Measurements from ENCODE around the gene CABP1.
A peak's percentile ranks its signal among the peaks of the same experiment; 100 is the strongest.

Gene CABP1

DNA sequence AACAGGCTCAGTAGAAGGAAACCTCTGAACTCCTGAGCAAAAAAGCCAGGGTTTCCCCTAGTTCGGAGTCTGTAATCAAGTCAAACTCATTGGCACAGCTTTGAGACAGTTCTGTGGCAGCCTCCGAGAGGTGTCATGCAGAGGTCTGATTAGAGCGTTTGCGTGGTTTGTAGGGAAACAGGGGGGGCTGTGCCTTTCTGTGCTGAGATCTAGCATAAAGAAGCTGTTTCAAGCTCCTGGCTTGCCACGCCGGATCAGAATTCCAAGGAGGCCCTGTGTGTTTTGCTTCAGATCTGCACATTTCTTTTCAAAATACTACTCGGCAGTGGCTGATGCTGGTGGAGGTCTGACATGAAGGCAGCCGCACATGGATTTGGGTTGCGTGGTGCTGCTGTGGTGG is 1.7 kb downstream of the CABP1 start:
- H3K4ac ChIP-seq (ENCODE audit: low read depth, low read length): no peak overlapping the region
- WGBS (ENCODE audit: extremely low coverage, insufficient coverage, low lambda C conversion rate): no CpG with 5 or more reads among the region's 9 CpGs
- no peak overlapping the region for H2BK5ac ChIP-seq (ENCODE audit: low read length)

DNA sequence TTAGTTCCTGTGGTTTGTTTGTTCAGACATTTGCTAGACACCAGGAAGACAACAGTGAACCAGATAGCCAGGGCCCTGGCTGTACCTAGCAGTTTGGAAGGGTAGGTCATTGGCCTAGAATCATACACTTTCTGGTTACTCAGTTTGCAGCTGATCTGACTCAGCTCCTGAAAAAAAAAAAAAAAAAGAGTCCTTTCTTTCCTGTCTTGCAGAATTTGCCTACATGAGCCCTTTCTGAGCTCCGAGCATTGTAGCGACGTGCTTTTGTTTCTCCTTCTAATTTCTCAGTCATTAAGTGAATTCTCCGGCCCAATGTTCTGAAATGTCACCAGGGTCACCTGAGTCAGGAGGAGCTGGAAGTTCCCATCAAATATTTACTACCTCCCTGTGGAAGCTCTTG is 2.4 kb downstream of the CABP1 start:
- Histone ChIP-seq H3K4me1 (ENCODE audit: control insufficient read depth, low read depth, low read length) (peaks cover 3% of the 10 kb centered on the region), H3K4me3 (ENCODE audit: low read length) (no peak overlapping the region), H2BK15ac (replicated peaks; ENCODE audit: low read depth) (no peak overlapping the region), H3K36me3 (ENCODE audit: control insufficient read depth, insufficient read depth, low read length) (no peaks in the 10 kb centered on the region), H2BK5ac (ENCODE audit: low read length) (no peak overlapping the region), H4K8ac (ENCODE audit: low read depth, low read length) (no peak overlapping the region), H3K9ac (ENCODE audit: low read length) (no peak overlapping the region), H3K79me2 (ENCODE audit: control insufficient read depth, insufficient read depth, low read length) (no peaks in the 10 kb centered on the region), H3K56ac (ENCODE audit: low read length) (no peak overlapping the region), H4K5ac (ENCODE audit: low read length) (no peak overlapping the region), H3K18ac (ENCODE audit: low read length) (no peak overlapping the region), H3K4me2 (ENCODE audit: low read length) (no peak overlapping the region), H3K79me1 (ENCODE audit: low read length) (no peaks in the 10 kb centered on the region), H3K27me3 (ENCODE audit: insufficient read depth, low read length, poor library complexity) (peaks cover 5% of the 10 kb centered on the region), H2AK5ac (ENCODE audit: low read length) (no peak overlapping the region), H3K27ac (ENCODE audit: low read depth, low read length) (no peak overlapping the region), H3K4ac (ENCODE audit: low read depth, low read length) (no peak overlapping the region), H3K23ac (ENCODE audit: low read length) (no peak overlapping the region), H2BK120ac (ENCODE audit: low read depth, low read length) (no peak overlapping the region)
- no peak for DNase-seq
- no CpG with 5 or more reads among the region's 4 CpGs for WGBS (ENCODE audit: extremely low coverage, insufficient coverage, low lambda C conversion rate)

More for the DNA sequence above, 1.7 kb downstream of the CABP1 start:
- Histone ChIP-seq H4K5ac (ENCODE audit: low read length) (no peak overlapping the region), H3K56ac (ENCODE audit: low read length) (no peak overlapping the region), H3K36me3 (ENCODE audit: control insufficient read depth, insufficient read depth, low read length) (no peaks in the 10 kb centered on the region), H3K79me2 (ENCODE audit: control insufficient read depth, insufficient read depth, low read length) (no peaks in the 10 kb centered on the region), H3K9ac (ENCODE audit: low read length) (no peak overlapping the region), H3K79me1 (ENCODE audit: low read length) (no peaks in the 10 kb centered on the region), H3K4me3 (ENCODE audit: low read length) (no peak overlapping the region), H2BK120ac (ENCODE audit: low read depth, low read length) (no peak overlapping the region), H2BK15ac (replicated peaks; ENCODE audit: low read depth) (no peak overlapping the region), H3K27ac (ENCODE audit: low read depth, low read length) (no peak overlapping the region), H3K23ac (ENCODE audit: low read length) (no peak overlapping the region), H2AK5ac (ENCODE audit: low read length) (no peak overlapping the region), H4K8ac (ENCODE audit: low read depth, low read length) (no peak overlapping the region), H3K18ac (ENCODE audit: low read length) (no peak overlapping the region), H3K4me2 (ENCODE audit: low read length) (no peak overlapping the region), H3K4me1 (ENCODE audit: control insufficient read depth, low read depth, low read length) (peaks cover 3% of the 10 kb centered on the region), H3K27me3 (ENCODE audit: insufficient read depth, low read length, poor library complexity) (peaks cover 5% of the 10 kb centered on the region)
- no peak for DNase-seq

DNA sequence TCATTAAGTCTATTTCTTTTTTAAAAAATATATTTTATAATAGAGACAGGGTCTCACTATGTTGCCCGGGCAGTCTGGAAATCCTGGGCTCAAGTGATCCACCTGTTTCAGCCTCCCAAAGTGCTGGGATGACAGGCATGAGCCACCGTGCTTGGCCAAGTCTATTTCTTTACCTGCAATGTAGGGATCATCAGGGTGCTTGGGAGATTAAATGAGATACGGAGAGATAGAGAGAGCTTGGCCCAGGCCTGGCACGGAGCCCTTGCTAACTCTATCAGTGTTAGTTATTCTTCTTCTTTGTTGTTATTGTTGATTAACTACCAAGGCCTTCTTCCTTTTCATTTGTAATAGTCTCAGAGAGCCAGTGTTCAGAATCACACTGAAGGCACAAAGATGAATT is 3.1 kb downstream of the CABP1 start:
- Histone ChIP-seq H3K79me2 (ENCODE audit: control insufficient read depth, insufficient read depth, low read length) (no peaks in the 10 kb centered on the region), H2BK5ac (ENCODE audit: low read length) (no peak overlapping the region), H3K9ac (ENCODE audit: low read length) (no peak overlapping the region), H3K4ac (ENCODE audit: low read depth, low read length) (no peak overlapping the region), H3K18ac (ENCODE audit: low read length) (no peak overlapping the region), H3K27me3 (ENCODE audit: insufficient read depth, low read length, poor library complexity) (peaks cover 5% of the 10 kb centered on the region), H2AK5ac (ENCODE audit: low read length) (no peak overlapping the region), H3K4me3 (ENCODE audit: low read length) (no peak overlapping the region), H4K8ac (ENCODE audit: low read depth, low read length) (no peak overlapping the region), H3K27ac (ENCODE audit: low read depth, low read length) (no peak overlapping the region), H3K36me3 (ENCODE audit: control insufficient read depth, insufficient read depth, low read length) (no peaks in the 10 kb centered on the region), H2BK15ac (replicated peaks; ENCODE audit: low read depth) (no peak overlapping the region), H3K4me2 (ENCODE audit: low read length) (no peak overlapping the region), H3K56ac (ENCODE audit: low read length) (no peak overlapping the region), H4K5ac (ENCODE audit: low read length) (no peak overlapping the region), H3K4me1 (ENCODE audit: control insufficient read depth, low read depth, low read length) (peaks cover 3% of the 10 kb centered on the region), H2BK120ac (ENCODE audit: low read depth, low read length) (no peak overlapping the region), H3K79me1 (ENCODE audit: low read length) (no peaks in the 10 kb centered on the region), H3K23ac (ENCODE audit: low read length) (no peak overlapping the region)
- DNase-seq: no peak
- WGBS (ENCODE audit: extremely low coverage, insufficient coverage, low lambda C conversion rate): no CpG with 5 or more reads among the region's 4 CpGs

DNA sequence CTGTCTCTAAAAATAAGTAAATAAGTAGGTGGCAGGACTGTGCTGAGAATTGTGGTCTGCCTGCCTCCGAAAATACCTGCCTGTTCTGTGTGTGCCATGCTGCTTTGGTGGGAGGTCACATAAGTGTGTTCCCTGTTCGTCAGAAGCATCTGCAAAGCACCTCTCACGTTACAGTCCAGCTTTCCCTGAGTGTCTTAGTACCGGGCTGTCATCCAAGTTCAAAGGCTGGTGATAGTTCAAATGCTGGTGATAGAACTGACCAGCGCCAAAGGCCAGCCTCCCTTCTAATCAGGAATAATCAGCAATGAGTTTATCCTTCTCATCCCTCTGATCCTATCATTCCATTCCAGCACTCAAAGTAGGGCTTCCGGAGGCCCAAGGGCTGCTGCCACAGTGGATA is 5.6 kb downstream of the CABP1 start:
- H3K56ac ChIP-seq (ENCODE audit: low read length): no peak overlapping the region
- H3K4me1 ChIP-seq (ENCODE audit: control insufficient read depth, low read depth, low read length): peaks cover 3% of the 10 kb centered on the region
- no peak overlapping the region for H2BK15ac ChIP-seq (replicated peaks; ENCODE audit: low read depth)
- no peak overlapping the region for H3K27ac ChIP-seq (ENCODE audit: low read depth, low read length)
- H3K79me2 ChIP-seq (ENCODE audit: control insufficient read depth, insufficient read depth, low read length): no peaks in the 10 kb centered on the region
- H3K9ac ChIP-seq (ENCODE audit: low read length): no peak overlapping the region
- peaks cover 5% of the 10 kb centered on the region for H3K27me3 ChIP-seq (ENCODE audit: insufficient read depth, low read length, poor library complexity)
- no peak overlapping the region for H4K8ac ChIP-seq (ENCODE audit: low read depth, low read length)
- WGBS (ENCODE audit: extremely low coverage, insufficient coverage, low lambda C conversion rate): no CpG with 5 or more reads among the region's 6 CpGs
- no peak overlapping the region for H2BK5ac ChIP-seq (ENCODE audit: low read length)
- no peak overlapping the region for H2BK120ac ChIP-seq (ENCODE audit: low read depth, low read length)
- no peak overlapping the region for H3K4ac ChIP-seq (ENCODE audit: low read depth, low read length)
- no peak overlapping the region for H2AK5ac ChIP-seq (ENCODE audit: low read length)
- no peak overlapping the region for H3K4me2 ChIP-seq (ENCODE audit: low read length)
- no peaks in the 10 kb centered on the region for H3K36me3 ChIP-seq (ENCODE audit: control insufficient read depth, insufficient read depth, low read length)
- H3K18ac ChIP-seq (ENCODE audit: low read length): no peak overlapping the region
- H3K23ac ChIP-seq (ENCODE audit: low read length): no peak overlapping the region
- no peaks in the 10 kb centered on the region for H3K79me1 ChIP-seq (ENCODE audit: low read length)
- no peak overlapping the region for H3K4me3 ChIP-seq (ENCODE audit: low read length)
- no peak for DNase-seq
- H4K5ac ChIP-seq (ENCODE audit: low read length): no peak overlapping the region

DNA sequence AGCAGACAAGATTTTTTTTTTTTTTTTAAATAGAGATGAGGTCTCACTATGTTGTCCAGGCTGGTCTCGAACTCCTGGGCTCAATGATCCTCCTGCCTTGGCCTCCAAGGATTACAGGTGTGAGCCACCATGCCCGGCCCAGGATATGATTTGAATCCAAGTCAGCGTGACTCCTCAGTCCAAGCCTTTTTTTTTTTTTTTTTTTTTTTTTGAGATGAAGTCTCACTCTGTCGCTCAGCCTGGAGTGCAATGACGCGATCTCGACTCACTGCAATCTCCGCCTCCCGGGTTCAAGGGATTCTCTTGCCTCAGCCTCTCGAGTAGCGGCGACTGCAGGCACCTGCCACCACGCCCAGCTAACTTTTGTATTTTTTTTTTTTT is 6.9 kb downstream of the CABP1 start:
- Histone ChIP-seq H2BK15ac (replicated peaks; ENCODE audit: low read depth) (no peak overlapping the region), H3K4me2 (ENCODE audit: low read length) (no peak overlapping the region), H3K18ac (ENCODE audit: low read length) (no peak overlapping the region), H4K8ac (ENCODE audit: low read depth, low read length) (no peak overlapping the region), H3K4me1 (ENCODE audit: control insufficient read depth, low read depth, low read length) (no peaks in the 10 kb centered on the region), H3K36me3 (ENCODE audit: control insufficient read depth, insufficient read depth, low read length) (no peaks in the 10 kb centered on the region), H2AK5ac (ENCODE audit: low read length) (no peak overlapping the region), H3K9ac (ENCODE audit: low read length) (no peak overlapping the region), H3K23ac (ENCODE audit: low read length) (no peak overlapping the region), H3K56ac (ENCODE audit: low read length) (no peak overlapping the region), H3K4me3 (ENCODE audit: low read length) (no peak overlapping the region), H3K4ac (ENCODE audit: low read depth, low read length) (no peak overlapping the region), H2BK5ac (ENCODE audit: low read length) (no peak overlapping the region), H3K27me3 (ENCODE audit: insufficient read depth, low read length, poor library complexity) (peaks cover 2% of the 10 kb centered on the region), H2BK120ac (ENCODE audit: low read depth, low read length) (no peak overlapping the region), H3K27ac (ENCODE audit: low read depth, low read length) (no peak overlapping the region), H4K5ac (ENCODE audit: low read length) (no peak overlapping the region), H3K79me2 (ENCODE audit: control insufficient read depth, insufficient read depth, low read length) (no peaks in the 10 kb centered on the region), H3K79me1 (ENCODE audit: low read length) (no peaks in the 10 kb centered on the region)
- DNase-seq: no peak
- no CpG with 5 or more reads among the region's 13 CpGs for WGBS (ENCODE audit: extremely low coverage, insufficient coverage, low lambda C conversion rate)

DNA sequence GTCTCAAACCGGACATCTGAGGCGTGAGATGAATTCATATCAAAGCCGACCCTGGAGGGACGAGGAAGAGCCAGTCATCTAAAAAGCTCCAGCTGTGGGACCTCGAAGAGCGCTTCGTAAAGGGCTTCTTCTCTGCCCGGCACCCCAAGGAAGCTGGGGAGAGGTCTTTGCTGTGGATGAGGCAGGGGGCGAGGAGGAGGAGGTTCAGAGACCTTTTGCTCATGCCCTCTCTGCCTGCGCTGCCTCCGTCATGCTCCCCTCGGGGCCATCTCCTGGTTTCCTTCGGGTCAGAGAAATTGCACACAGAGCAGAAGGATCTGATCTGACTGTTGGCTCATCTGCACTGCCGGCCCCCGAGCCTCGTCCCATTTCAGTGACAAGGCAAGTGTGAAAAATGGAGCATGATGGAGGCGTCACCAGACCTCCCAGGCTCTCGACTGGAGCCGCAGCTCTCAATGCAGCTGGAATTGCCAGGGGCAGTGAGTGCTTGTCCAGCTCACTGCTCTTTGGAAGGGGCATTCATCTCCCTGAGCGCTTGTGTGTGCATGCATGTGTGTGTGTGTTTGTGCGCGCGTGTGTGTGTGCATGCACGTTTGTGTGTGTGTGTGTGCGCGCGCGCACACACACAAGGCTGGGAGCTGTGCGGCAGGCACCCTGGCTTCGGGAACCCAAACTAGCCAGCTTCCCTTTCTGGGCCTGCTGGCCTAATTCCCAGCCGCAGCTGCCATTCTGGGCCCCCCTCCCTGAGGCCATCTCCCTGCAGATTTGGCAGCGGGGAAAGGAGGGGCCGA is 9.2 kb downstream of the CABP1 start:
- no peak overlapping the region for H3K23ac ChIP-seq (ENCODE audit: low read length)
- no peak overlapping the region for H3K27ac ChIP-seq (ENCODE audit: low read depth, low read length)
- no peak overlapping the region for H2BK120ac ChIP-seq (ENCODE audit: low read depth, low read length)
- H2BK15ac ChIP-seq (replicated peaks; ENCODE audit: low read depth): no peak overlapping the region
- no CpG with 5 or more reads among the region's 33 CpGs for WGBS (ENCODE audit: extremely low coverage, insufficient coverage, low lambda C conversion rate)
- H3K56ac ChIP-seq (ENCODE audit: low read length): no peak overlapping the region
- H3K4me2 ChIP-seq (ENCODE audit: low read length): no peak overlapping the region
- H3K4ac ChIP-seq (ENCODE audit: low read depth, low read length): no peak overlapping the region
- no peaks in the 10 kb centered on the region for H3K79me2 ChIP-seq (ENCODE audit: control insufficient read depth, insufficient read depth, low read length)
- no peak for DNase-seq
- H3K79me1 ChIP-seq (ENCODE audit: low read length): no peaks in the 10 kb centered on the region
- no peak overlapping the region for H3K18ac ChIP-seq (ENCODE audit: low read length)
- H4K8ac ChIP-seq (ENCODE audit: low read depth, low read length): no peak overlapping the region
- no peak overlapping the region for H4K5ac ChIP-seq (ENCODE audit: low read length)
- no peaks in the 10 kb centered on the region for H3K27me3 ChIP-seq (ENCODE audit: insufficient read depth, low read length, poor library complexity)
- no peaks in the 10 kb centered on the region for H3K4me1 ChIP-seq (ENCODE audit: control insufficient read depth, low read depth, low read length)
- H3K4me3 ChIP-seq (ENCODE audit: low read length): no peak overlapping the region
- no peak overlapping the region for H2BK5ac ChIP-seq (ENCODE audit: low read length)
- no peak overlapping the region for H2AK5ac ChIP-seq (ENCODE audit: low read length)
- H3K9ac ChIP-seq (ENCODE audit: low read length): peak overlapping the region; percentile 9
- no peaks in the 10 kb centered on the region for H3K36me3 ChIP-seq (ENCODE audit: control insufficient read depth, insufficient read depth, low read length)
